ENCODE measurements around the gene XBP1.
"Not testable (repeated sequence)": the region's sequence is repeated elsewhere in the genome, so short reads cannot be mapped to it uniquely, and the experiment has no call there.

The XBP1 gene

DNA sequence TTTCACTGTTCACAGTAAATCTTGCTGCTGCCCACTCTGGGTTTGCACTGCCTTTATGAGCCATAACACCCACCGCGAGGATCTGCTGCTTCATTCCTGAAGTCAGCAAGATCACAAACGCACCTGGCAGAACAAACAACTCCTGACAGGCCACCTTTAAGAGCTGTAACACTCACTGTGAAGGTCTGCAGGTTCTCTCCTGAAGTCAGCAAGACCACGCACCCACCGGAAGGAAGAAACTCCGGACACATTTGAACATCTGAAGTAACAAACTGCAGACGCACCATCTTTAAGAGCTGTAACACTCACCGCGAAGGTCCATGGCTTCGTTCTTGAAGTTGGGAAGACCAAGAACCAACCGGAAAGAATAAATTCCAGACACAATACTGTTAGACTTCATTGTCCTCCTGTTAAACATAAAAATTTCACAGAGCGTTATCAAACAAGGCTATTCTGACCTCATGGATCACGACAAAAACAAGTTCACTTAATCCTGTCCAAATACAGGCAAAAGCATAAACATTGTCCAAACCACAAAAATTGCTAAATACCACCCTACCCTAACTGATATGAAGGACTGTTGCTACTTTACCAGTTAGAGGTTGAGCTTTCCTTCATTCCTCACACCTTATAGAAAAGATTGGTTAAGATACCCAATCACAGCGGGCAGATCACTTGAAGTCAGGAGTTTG, 30.8 kb downstream of the XBP1 start:
- H3K27me3 ChIP-seq (replicated peaks): no peaks in the 10 kb centered on the region
- in situ Hi-C loops (cut with HindIII; ENCODE audit: low pct_ligation_motif_present, low sequenced_read_pairs): no loop called here
- H3K36me3 ChIP-seq (replicated peaks): no peaks in the 10 kb centered on the region
- TF ChIP-seq, protein P1, sequence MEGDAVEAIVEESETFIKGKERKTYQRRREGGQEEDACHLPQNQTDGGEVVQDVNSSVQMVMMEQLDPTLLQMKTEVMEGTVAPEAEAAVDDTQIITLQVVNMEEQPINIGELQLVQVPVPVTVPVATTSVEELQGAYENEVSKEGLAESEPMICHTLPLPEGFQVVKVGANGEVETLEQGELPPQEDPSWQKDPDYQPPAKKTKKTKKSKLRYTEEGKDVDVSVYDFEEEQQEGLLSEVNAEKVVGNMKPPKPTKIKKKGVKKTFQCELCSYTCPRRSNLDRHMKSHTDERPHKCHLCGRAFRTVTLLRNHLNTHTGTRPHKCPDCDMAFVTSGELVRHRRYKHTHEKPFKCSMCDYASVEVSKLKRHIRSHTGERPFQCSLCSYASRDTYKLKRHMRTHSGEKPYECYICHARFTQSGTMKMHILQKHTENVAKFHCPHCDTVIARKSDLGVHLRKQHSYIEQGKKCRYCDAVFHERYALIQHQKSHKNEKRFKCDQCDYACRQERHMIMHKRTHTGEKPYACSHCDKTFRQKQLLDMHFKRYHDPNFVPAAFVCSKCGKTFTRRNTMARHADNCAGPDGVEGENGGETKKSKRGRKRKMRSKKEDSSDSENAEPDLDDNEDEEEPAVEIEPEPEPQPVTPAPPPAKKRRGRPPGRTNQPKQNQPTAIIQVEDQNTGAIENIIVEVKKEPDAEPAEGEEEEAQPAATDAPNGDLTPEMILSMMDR (IDR thresholded peaks at IDR 0.05; ENCODE audit: low read depth, low read length, missing control alignments): no peak
- no peak for DNase-seq
- H3K27ac ChIP-seq: no peak overlapping the region
- H3K4me3 ChIP-seq (ENCODE audit: low read depth, low read length): no peak overlapping the region

DNA sequence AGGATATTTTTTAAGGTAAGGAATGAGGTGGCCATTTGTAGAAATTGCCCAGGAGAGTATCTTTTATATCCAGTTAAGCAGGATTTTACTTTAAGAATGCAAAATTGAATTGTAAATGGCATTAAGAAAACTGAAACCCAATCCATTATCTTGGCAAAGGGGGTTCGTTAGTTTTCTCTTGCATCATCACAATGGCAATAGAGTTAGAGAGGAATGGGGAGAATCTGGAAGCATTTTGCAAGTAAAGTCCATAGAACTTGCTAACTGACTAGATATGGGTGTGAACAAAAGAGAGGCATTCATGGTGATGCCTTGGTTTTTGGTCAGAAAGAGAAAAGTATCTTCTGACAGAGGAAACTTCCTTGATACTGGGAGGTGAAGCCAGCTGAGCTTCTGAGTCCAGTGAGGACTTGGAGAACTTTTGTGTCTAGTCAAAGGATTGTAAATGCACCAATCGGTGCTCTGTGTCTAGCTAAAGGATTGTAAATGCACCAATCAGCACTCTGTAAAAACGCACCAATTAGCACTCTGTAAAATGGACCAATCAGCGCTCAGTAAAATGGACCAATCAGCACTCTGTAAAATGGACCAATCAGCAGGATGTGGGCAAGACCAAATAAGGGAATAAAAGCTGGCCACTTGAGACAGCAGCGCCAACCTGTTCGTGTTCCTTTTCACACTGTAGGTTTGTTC, 31.5 kb downstream of the XBP1 start:
- no peak for DNase-seq

DNA sequence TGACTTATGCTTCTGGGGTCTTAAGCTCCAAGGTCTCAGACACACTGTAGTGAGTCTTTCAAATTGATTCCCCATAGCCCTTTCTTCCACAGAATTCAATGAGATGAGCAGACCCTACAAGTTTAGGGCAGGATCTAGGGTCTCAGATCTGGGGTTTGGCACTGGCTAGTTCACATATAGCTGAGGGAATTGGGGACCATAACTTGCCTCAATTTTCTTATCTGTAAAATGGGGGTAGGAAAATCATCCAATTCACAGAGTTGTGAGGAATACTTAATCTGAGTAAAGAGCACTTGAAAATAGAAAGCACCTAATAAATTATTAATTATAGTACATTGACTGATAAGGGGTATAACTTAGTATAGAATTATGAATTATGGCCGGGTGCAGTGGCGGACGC, 33.7 kb downstream of the XBP1 start:
- no peaks in the 10 kb centered on the region for H3K36me3 ChIP-seq (replicated peaks)
- in situ Hi-C loops (cut with HindIII; ENCODE audit: low pct_ligation_motif_present, low sequenced_read_pairs): no loop called here
- no peak overlapping the region for H3K4me3 ChIP-seq (ENCODE audit: low read depth, low read length)
- H3K27ac ChIP-seq: no peak overlapping the region
- no peaks in the 10 kb centered on the region for H3K27me3 ChIP-seq (replicated peaks)
- TF ChIP-seq, protein P1 (IDR thresholded peaks at IDR 0.05; ENCODE audit: low read depth, low read length, missing control alignments): no peak
- no peak for DNase-seq

More for the DNA sequence above, 31.5 kb downstream of the XBP1 start:
- no peaks in the 10 kb centered on the region for H3K36me3 ChIP-seq (replicated peaks)
- no peak overlapping the region for H3K4me3 ChIP-seq (ENCODE audit: low read depth, low read length)
- in situ Hi-C loops (cut with HindIII; ENCODE audit: low pct_ligation_motif_present, low sequenced_read_pairs): no loop called here
- H3K27ac ChIP-seq: no peak overlapping the region
- H3K27me3 ChIP-seq (replicated peaks): no peaks in the 10 kb centered on the region
- TF ChIP-seq, protein P1 (IDR thresholded peaks at IDR 0.05; ENCODE audit: low read depth, low read length, missing control alignments): no peak

DNA sequence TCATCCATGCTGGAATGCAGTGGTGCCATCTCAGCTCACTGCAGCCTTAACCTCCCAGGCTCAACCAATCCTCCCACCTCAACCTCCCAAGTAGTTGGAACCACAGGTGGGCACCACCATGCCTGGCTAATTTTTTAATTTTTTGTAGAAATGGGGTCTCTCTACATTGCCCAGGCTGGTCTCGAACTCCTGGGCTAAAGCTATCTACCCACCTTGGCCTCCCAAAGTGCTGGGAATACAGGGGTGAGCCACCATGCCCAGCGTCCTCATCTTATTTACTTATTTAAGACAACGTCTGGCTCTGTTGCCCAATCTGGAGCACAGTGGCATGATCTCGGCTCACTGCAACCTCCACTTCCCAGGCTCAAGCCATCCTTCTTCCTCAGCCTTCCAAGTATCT, 38.4 kb downstream of the XBP1 start:
- in situ Hi-C loops (cut with HindIII; ENCODE audit: low pct_ligation_motif_present, low sequenced_read_pairs): not testable (repeated sequence)

DNA sequence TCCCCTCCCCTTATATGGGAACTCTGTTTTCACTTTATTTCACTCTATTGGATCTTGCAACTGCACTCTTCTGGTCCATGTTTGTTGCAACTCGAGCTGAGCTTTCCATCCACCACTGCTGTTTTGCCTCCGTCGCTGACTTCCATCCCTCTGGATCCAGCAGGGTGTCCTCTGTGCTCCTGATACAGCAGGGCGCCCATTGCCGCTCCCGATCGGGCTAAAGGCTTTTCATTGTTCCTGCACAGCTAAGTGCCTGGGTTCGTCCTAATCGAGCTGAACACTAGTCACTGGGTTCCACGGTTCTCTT, 39.0 kb downstream of the XBP1 start:
- no peaks in the 10 kb centered on the region for H3K36me3 ChIP-seq (replicated peaks)
- in situ Hi-C loops (cut with HindIII; ENCODE audit: low pct_ligation_motif_present, low sequenced_read_pairs): no loop called here
- no peak overlapping the region for H3K27ac ChIP-seq
- no peaks in the 10 kb centered on the region for H3K27me3 ChIP-seq (replicated peaks)
- TF ChIP-seq, protein P1 (IDR thresholded peaks at IDR 0.05; ENCODE audit: low read depth, low read length, missing control alignments): no peak
- DNase-seq: no peak
- H3K4me3 ChIP-seq (ENCODE audit: low read depth, low read length): no peak overlapping the region

More for the DNA sequence above, 38.4 kb downstream of the XBP1 start:
- not testable (repeated sequence) for H3K27me3 ChIP-seq (replicated peaks); H3K27ac ChIP-seq; H3K4me3 ChIP-seq (ENCODE audit: low read depth, low read length); H3K36me3 ChIP-seq (replicated peaks); DNase-seq

DNA sequence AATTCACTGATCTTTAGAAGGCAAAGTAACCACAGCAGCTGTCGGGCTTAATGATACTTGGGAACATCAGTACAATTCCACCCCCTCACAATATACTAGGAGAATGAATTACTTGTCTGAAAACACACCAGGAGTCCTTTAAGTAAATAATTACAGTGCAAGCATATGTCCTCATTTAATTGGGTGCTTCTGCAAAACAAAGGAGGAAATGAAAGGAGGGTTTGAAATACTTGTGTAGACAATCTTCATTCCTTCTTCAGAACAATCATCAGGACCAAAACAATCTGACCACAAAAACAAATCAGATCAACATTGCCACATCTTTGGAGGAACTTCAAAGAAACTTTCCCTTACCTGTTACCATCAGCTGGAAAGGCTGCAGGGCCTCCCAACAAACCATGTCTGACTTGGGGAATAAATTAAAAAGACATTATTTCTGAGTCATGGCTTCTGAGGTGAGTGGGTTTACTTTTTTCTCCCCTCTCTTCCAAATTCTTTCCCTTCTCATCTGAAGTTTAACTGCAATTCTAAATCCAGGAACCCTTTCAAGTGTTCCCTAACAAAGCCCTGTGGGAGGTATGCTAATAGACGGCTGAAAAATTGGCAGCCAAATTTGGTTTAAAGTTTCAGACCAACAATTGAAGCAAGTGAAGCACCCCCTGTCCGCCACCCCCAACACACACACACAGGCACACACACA, 40.4 kb downstream of the XBP1 start:
- no peak overlapping the region for H3K27ac ChIP-seq
- no peaks in the 10 kb centered on the region for H3K27me3 ChIP-seq (replicated peaks)
- TF ChIP-seq, protein P1 (IDR thresholded peaks at IDR 0.05; ENCODE audit: low read depth, low read length, missing control alignments): no peak
- no peaks in the 10 kb centered on the region for H3K36me3 ChIP-seq (replicated peaks)
- no peak for DNase-seq
- no peak overlapping the region for H3K4me3 ChIP-seq (ENCODE audit: low read depth, low read length)
- in situ Hi-C loops (cut with HindIII; ENCODE audit: low pct_ligation_motif_present, low sequenced_read_pairs): no loop called here

DNA sequence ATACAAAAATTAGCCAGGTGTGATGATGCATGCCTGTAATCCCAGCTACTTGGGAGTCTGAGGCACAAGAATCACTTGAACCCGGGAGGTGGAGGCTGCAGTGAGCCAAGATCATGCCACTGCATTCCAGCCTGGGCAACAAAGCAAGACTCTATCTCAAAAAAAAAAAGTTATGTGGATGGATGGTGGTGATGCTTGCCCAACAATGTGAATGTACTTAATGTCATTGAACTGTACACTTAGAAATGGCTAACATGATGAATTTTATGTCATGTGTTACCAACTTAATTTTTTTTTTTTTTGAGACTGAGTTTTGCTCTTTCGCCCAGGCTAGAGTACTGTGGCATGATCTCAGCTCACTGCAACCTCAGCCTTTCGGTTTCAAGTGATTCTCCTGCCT, 45.9 kb downstream of the XBP1 start:
- H3K27ac ChIP-seq; DNase-seq; H3K27me3 ChIP-seq (replicated peaks); H3K36me3 ChIP-seq (replicated peaks); H3K4me3 ChIP-seq (ENCODE audit: low read depth, low read length); in situ Hi-C loops (cut with HindIII; ENCODE audit: low pct_ligation_motif_present, low sequenced_read_pairs): not testable (repeated sequence)

Measured in brain microvascular endothelial cell (primary cell).